ENCODE data around the gene NMNAT2.

DNA sequence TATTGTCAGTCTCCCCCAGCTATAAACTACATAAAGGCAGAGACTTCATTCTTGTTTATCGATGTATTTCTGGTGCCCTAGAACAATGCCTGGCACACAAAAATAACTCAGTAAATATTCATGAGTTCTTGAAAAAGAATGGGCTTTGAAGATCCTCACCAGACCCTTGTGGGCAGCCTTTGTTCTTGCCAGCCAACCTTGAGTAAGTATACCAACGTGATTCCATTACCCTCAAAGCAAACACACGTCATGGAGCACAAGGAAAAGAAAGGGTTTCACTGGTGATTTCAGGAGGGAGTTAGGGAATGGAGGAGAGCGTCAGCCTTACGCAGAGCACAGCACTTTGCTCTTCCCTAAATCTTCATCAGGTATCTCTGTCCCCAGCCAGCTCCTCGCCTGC lies 29.4 kb downstream of the NMNAT2 start:
- TF ChIP-seq, protein P1, sequence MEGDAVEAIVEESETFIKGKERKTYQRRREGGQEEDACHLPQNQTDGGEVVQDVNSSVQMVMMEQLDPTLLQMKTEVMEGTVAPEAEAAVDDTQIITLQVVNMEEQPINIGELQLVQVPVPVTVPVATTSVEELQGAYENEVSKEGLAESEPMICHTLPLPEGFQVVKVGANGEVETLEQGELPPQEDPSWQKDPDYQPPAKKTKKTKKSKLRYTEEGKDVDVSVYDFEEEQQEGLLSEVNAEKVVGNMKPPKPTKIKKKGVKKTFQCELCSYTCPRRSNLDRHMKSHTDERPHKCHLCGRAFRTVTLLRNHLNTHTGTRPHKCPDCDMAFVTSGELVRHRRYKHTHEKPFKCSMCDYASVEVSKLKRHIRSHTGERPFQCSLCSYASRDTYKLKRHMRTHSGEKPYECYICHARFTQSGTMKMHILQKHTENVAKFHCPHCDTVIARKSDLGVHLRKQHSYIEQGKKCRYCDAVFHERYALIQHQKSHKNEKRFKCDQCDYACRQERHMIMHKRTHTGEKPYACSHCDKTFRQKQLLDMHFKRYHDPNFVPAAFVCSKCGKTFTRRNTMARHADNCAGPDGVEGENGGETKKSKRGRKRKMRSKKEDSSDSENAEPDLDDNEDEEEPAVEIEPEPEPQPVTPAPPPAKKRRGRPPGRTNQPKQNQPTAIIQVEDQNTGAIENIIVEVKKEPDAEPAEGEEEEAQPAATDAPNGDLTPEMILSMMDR (conservative IDR thresholded peaks at IDR 0.05; ENCODE audit: low read length): no peak
- no peak for TF ChIP-seq EZH2phosphoT487 (IDR thresholded peaks at IDR 0.05; ENCODE audit: borderline replicate concordance, low read depth, low read length)

All from OCI-LY7 (cell line).